Activated gamma-delta T cell (primary cell): ENCODE measurements around the gene GYPA.
"Not testable (repeated sequence)": the region's sequence is repeated elsewhere in the genome, so short reads cannot be mapped to it uniquely, and the experiment has no call there.

ENCODE experiments used
- DNase-seq: peaks from one replicate; lab custom pipeline; 2025; lab: John Stamatoyannopoulos, UW

The GYPA gene

GRCh38 chr4:144129336-144129875, 11.1 kb downstream of the GYPA start:
- DNase-seq = not testable (repeated sequence)

DNA sequence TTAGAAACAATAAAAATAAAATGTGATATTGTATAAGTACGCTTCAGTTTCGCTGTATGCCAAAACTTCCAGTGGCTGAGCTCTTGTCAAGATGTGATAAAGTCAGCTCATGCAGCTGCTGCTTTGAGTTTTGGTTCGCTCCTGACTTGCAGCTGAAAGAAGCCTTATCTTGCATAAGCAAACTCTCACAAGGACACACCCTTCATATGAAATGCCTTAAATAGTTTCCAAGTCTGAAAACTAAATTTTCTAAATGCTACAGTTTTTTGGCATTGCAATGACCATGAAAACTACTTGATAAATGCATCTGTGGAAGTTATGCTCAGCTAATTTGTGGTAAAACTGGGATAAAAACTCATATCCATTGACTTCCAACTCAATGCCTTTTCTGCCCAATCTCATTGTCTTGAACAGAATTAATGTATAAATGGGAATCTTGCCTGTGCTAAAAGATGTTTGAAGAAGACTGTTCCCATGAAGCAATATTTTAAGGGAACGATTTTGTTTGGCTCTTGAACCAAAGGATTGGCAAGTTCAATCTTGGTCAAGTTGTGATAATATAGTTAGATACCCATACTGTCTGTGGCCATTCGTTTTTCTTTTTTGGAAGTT, 11.7 kb downstream of the GYPA start:
- DNase-seq = not testable (repeated sequence)

GRCh38 chr4:144125109-144125508, 15.4 kb downstream of the GYPA start:
- DNase-seq = not testable (repeated sequence)

DNA sequence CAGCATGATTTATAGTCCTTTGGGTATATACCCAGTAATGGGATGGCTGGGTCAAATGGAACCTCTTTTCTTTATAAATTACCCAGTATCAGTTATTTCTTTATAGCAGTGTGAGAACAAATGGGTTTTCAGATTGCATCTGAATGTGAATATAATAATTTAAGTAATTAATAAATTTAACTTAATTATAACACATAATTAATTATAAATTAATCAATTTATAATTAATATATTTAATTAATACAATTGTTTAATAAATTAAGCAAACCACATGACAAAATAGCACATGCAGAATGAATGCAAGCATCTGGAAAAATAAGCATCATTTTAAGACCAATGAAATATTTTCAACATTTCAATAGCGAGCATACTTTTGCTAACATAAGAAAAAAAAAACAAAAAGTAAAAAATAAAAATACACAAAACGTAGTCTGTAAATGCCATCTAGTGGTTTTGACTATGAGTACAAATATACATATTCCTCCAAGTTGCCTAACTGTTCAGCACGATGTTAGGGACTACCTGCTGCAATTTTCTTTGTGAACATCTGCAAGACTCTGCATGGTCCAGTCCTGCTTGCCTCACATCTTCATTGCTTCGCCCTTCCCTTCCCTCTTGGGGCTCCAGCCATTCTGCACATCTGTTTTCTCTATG, 16.4 kb downstream of the GYPA start:
- DNase-seq = not testable (repeated sequence)

- not testable (repeated sequence) for DNase-seq
Observed at GRCh38 chr4:144123269-144123668, 17.2 kb downstream of the GYPA start.

- not testable (repeated sequence) for DNase-seq
Observed at GRCh38 chr4:144119752-144120151, 20.8 kb downstream of the GYPA start.

- no peak for DNase-seq
Observed at GRCh38 chr4:144115519-144115918, 25.0 kb downstream of the GYPA start.

DNA sequence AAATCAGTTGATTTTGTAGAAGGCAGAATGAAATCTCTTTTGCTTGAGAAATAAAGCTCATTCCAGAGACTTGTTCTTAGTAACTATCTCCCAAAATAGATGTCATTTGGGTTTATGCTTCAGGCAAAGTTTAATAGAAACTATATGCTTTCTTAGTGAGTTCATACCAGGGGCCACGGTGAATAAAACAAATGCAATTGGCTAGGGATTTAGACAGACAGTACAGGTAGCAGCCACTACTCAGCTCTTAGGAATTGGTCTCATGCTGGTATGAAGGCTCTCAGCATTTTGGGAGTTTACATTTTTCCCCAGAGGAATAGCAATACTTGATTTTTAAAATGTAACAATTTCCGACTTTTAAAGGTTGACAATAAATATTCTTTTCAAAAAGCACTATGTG, 27.0 kb downstream of the GYPA start:
- DNase-seq = no peak

DNA sequence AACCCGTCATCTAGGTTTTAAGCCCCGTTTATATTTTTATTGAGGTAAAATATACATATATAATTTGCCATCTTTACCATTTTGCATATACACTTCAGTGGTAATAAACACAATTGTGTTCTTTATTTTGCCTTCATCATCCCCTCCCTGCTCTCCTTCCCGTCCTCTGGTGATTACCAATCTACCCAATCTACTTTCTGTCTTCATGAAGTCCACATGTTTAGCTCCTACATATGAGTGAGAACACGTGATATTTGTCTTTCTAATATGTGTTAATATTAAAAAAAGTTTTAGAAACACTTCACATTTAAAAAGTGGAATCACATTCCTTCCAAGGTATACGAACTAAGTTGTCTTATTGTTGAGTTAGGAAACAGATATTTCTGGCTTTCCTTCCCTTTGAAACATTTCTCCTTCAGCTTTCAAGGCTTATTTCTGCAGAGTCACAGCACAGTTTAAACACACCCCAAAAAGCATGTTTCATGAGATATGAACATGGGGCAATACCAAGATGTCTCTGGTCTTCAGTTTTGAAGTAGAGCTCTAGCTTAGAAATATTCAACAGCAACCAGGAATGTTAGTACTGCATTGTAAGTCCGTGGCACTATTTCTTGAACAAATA, 35.9 kb downstream of the GYPA start:
- DNase-seq = no peak

GRCh38 chr4:144097776-144098175, 42.7 kb downstream of the GYPA start:
- not testable (repeated sequence) for DNase-seq

DNA sequence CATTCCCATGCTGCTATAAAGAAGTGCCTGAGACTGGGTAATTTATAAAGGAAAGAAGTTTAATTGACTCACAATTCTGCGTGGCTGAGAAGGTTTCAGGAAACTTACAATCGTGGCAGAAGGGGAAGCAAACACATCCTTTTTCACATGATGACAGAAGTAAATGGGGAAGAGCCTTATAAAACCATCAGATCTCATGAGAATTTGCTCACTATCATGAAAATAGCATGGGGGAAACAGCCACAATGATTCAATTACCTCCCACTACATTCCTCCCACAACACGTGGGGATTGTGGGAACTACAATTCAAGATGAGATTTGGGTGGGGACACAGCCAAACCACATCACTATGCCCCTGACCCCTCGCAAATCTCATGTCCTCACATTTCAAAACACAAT, 46.5 kb downstream of the GYPA start:
- not testable (repeated sequence) for DNase-seq

- DNase-seq = not testable (repeated sequence)
Observed at GRCh38 chr4:144091181-144091580, 49.3 kb downstream of the GYPA start.

DNA sequence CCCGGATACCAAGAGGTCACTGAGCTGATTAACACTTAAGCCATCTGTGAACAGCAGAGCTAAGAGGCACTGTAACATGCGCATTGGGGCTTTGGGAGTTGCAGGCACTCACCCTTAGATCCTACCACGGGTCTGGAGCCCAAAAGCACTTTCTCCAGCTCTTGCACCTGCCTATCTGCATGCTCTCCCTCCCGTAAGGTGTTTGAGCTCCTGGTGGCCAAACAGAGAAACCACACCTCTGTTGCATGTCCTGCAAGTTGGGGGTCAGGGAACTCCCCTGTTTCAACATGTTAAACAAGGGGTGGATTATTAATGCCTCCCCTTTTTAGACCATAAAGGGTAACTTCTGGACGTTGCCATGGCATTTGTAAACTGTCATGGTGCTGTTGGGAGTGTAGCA, 49.8 kb downstream of the GYPA start:
- DNase-seq = no peak

GRCh38 chr4:144082053-144082452, 58.5 kb downstream of the GYPA start:
- DNase-seq = not testable (repeated sequence)

DNA sequence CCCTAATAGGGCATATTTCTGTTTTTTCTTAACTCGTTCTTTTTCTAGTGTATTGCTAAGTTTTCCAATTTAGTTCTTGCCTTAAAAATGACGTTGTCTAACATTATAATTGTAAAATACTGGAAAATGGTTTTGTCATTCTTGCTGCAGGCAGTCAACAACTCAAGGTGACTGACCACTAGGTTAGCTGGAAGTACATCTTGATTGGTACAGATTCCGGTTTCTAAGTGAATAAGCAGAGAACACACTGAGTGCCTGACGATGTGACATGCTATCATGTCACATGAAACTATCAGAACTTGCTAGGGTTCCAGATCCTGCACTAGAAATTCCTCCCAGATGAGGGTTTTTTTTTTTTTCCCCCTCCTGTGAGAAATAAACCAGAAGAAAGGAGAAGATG, 60.4 kb downstream of the GYPA start:
- DNase-seq = not testable (repeated sequence)

DNA sequence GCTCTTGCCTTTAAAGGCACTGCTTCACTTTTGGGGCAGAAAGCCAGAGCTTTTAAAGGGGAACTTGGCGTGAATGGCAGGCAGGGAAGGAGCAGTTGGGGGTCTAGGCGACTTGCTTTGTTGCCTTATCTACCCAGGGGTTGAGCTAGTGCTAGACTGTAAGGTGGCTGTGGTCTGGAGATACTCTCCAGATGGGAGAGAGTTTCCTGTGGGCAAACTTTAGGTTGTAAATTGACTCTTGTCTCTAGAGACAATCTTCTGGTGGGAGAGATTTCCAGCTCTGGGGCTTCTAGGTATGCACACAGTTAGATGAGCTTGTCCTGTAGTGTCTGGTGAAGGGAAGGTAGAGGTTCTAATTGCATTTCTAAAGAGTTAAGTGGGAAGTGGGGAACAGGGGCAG, 61.8 kb downstream of the GYPA start:
- DNase-seq = not testable (repeated sequence)

GRCh38 chr4:144061556-144061955, 79.0 kb downstream of the GYPA start:
- DNase-seq = not testable (repeated sequence)

GRCh38 chr4:144060234-144060859, 80.2 kb downstream of the GYPA start:
- not testable (repeated sequence) for DNase-seq
